ENCODE results near the gene SIX3.
A peak's percentile ranks its signal among the peaks of the same experiment; 100 is the strongest.

SIX3 gene

DNA sequence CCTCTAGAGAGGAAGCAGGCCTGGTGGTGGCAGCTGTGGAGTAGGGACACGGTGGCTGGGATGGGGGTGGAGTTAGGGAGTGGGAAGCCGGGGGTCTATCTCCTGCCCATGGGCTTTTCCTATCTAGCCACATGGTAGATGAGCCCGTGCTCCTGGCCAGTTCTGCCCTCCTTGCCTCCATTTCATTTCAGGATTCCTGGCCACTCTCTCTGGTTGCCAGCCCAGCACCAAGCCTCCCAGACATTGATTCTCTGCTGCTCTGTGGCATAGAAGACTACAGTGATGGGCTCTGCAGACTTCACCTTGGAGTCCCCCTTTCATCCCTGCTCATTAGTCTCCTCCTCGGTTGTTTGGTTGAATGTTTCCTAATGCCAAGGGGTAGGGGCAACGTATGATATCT, 19.4 kb downstream of the SIX3 start:
- DNase-seq, result no peak

DNA sequence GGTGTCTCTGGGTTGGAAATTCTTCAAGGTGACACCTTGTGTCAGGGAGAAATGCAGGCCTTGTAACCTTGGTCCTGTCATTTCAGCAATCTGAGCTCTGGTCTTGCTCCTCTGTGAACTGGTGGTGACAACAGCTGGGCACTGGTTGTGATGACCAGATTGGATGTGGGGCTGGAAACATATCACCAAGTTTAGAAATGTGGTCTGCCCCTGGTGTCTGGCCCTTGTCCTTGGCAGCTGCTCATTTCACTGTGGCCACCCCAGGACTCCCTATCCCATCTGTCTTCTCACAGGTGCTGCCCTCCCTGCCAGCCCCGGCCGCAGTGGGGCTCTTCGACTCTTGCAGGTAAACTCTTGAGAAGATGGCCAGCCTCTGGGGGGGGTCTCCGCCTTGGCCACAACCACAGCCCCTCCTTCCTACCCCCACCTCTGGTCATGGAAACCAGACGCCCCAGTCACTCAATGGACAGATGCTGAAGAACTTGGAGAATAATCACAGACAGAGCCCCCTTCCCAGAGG, 20.7 kb downstream of the SIX3 start:
- DNase-seq, result peak; percentile 48

DNA sequence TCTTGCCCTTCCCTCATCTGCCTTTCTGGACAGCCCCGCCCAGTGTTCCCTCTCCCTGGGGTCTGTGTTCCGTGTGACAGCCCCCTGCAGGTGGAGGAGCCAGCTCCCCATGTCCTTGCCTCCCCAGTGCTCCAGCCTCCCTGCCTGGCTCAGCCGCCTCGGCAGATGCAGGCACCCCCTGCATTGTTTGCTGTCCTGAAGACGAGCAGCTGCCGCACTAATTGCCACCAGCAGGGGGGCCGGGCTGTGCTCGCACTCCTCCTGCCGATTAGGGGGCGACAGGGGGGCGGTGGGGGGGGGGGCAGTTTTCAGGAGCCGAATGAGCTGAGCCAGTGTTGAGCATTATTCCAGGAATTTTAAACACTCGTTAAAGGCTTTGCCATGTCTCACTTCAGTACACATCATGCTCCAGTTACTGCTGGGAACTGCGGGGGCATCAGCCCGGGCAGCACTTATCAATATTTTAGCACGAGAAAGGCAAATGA, 23.3 kb downstream of the SIX3 start:
- peak; percentile 64 for DNase-seq

DNA sequence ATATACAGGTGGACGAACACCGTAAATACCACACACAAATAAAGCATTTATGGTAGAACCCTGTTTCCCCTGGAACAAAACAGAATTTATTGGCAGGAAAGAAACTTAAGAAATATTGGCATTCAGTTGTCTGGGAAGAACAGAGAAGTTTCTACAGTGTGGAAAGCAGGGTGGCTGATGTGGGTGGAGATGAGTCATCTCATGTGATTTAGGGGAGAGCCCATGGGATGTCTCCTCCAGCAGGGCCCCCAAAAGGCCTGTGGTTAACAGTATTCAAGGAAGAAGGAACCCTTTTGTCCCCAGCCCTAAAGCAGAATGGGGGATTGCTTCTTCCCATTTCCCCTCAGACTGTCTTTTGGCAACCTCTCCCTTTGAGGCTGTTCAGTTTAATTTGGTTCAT, 24.2 kb downstream of the SIX3 start:
- DNase-seq, result no peak

DNA sequence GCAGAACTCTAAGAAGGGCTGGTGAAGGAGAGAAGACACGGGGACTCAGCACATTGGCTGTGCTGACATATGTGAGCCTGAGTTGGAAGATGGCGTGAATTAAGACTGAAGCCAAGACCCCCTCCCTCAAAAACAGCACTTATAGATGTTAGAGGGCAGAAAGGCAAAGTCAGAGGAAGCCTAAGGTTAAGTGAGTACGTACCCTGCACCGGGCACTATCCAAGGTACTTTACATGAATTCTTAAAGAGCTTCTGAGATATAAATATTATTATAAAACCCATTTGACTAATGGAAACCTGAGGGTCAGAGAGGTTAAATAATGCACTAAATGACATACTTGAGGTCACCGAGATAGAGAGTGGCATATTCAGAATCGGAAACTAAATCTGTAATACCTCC, 25.6 kb downstream of the SIX3 start:
- no peak for DNase-seq

DNA sequence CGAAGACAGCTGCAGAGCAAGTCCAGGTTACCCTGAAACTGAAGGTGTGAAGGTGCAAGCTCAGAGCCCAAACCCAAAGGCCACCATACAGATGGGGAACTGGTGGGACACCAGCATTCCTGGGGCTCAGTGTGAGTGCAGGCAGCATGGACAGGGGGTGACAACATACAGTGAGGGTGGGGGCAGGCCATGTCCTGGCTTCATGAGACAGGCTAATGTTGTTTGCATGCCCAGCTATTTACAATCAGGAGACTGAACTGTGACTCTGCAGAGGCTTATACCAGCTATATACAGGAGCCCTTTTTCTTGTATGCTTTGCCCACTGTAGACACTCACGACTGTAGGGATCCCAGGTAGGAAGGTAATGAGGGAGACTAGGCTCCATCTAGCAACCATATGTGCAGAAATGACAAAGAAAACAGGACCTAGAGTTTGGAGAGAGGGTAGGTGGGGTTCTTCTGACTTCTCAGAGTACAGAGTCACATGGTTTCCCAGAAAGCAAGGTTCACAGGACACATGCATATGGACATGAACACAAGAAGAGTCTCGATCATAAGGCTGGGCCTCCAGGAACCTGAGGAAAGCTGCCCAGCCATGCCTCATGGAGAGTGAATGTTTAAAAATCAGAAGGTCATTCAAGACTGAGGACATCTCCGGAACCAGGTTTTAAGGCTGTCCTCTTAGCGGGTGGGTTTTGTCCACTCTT, 26.4 kb downstream of the SIX3 start:
- DNase-seq, result no peak

DNA sequence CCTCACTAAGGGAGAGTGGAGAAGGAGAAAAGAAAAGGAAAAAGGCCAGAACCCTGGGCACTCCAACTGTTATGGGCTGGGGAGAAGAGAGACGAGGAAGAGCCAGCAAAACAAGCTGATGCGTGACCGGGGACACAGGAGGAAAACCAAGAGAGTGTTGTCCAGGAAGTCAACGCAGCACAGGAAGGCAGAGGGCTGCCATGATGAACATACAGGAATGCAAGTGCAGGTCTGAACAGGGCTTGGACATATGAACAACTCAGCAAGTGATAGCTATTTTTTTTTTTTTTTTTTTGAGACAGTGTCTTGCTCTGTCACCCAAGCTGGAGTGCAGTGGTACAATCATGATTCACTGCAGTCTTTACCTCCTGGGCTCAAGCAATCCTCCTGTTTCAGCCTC, 28.4 kb downstream of the SIX3 start:
- DNase-seq, result no peak

DNA sequence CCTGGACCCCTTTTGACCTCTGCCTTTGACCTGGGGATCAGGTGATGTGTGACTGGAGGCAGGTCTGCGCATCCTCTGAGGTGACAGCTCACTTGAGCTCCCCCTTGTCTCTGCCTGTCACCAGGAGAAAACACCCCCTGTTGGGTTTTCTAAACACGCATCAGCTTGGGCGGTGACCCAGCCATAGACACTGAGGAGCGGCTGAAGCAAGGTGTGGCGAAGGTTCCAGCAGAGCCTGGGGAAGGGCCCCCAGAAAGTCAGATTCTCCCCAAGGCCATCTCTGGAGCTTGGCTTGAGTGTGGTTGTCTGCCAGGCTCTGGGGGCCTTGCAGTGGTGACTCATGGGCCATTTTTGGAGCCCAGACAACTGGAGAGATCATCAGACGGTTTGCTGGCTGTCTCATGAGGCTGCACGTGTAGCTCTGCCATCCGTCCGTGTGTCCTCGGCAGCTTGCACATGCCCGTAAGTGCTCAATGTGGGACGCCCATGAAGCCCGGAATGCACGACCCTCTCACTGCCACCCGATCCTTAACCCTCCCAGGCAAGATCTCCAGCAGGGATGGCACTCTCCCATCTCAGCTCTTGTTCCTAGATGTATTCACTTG, 29.4 kb downstream of the SIX3 start:
- DNase-seq, result no peak

DNA sequence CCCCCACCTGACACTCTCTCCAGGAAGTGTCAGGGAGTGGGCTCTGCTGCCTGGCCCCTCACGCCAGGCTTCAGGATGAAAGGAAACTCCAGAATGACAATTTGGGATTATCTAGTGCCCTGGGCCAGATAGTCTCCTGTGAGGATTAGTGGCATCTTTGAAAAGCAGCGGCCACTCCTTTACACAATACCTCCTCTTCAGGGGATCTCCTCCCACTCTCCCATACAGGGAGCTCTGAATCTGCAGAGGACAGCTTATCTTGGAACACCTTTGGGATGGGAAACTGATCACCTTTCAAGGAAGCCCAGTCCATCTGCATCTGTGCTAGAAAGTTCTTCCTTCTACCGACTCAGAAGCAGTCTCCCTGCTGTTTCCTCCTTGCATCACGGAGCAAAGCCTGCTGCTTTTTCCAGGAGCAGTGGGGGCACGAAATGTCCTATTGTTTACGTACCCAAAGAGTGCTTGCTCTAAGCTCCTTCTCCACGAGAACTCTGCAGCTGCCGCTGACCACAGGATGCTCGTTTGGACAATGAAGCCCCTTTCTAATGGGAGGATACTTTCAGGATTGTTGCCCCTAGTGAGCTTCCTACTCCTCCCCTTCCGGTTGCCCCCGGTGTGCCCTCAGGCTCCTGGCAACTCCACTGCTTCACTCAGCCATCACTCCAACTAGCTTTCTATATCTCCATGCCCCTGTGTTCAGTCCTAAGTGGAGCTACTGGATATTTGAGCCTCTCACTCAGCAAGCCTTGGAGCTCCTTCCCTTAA, 31.5 kb downstream of the SIX3 start:
- no peak for DNase-seq

DNA sequence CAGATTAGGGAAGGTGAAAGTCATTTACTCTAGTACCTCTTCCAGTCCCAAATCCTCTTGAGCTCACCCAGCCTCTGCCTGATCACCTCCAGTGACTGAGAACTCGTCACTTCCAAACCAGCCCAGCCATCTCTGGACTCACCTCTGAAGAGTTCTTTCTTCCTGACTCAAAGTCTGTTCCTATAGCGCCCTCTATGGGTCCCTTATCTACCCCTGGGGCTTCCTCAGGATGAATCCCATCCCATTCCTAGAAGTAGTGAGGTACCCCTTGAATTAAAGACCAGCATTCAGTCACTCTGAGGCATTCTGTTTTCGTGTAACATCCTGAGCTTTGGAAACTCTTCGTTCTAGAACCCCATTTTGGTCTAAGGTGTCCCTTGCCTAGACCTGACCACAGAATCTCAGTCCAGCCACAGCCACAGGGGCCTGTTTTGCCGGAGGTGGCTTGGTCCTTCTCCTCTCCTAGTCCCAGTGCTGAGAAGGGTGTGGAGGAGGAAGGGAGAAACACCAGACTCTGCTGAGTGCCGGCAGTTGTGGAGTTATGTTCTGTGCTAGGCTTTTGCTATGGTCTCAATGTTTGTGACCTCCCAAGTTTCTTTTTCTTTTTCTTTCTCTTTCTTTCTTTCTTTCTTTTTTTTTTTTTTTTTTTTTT, 32.7 kb downstream of the SIX3 start:
- DNase-seq, result peak; percentile 59

DNA sequence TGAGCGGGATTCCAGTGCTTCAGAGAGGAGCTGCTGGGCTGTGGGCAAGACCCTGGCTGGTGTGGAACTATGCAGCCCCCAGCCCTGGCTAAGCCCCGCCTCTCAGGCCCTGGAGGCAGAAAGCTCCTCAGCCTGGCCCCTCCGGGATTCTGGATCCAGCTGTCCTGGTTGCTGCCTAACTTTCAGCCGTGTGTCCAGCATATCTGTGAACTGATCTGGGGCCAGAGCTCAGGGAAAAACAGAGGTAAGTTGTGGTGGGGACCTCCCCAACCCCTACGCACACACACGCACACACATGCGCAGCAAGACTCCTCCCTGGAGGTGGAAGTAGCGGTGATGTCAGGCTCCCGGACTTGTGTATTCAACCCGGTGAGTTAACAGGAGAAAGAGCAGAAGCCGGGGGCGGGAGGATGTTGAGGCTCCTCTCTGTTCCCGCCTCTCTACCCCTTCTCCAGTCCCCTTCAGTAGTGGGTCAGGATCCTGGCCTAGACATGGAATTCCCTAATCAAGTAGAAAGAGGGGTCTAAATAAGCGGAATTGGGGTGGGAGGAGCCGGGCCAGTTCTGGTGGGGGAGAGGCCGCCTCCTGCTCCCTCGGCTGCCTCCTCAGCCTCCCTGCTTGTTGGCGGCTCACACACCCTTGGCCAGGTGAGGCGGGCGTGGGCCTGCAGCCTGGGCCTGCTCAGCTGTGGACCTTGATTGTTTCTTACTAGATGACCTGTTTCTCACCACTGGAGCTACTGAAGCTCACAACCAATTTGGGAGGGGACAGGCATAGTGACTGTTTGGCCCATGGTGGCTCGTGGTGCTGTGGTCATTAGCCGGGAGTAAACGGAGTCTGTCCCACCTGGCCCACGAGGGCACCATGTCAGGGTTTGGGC, 34.3 kb downstream of the SIX3 start:
- no peak for DNase-seq

DNA sequence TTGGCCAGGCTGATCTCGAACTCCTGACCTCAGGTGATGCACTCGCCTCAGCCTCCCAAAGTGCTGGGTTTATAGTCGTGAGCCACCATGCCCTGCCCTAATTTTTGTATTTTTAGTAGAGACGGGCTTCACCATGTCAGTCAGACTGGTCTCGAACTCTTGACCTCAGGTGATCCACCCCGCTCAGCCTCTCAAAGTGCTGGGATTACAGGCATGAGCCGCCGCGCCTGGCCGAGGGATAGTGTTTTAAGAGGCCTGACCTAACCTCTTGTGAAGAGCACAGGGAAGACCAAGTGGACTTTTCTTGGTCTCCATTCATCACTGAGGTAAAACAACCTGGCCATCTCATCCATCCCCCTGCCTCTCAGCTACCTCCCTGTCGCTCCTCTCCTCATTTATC, 38.1 kb downstream of the SIX3 start:
- DNase-seq, result no peak

DNA sequence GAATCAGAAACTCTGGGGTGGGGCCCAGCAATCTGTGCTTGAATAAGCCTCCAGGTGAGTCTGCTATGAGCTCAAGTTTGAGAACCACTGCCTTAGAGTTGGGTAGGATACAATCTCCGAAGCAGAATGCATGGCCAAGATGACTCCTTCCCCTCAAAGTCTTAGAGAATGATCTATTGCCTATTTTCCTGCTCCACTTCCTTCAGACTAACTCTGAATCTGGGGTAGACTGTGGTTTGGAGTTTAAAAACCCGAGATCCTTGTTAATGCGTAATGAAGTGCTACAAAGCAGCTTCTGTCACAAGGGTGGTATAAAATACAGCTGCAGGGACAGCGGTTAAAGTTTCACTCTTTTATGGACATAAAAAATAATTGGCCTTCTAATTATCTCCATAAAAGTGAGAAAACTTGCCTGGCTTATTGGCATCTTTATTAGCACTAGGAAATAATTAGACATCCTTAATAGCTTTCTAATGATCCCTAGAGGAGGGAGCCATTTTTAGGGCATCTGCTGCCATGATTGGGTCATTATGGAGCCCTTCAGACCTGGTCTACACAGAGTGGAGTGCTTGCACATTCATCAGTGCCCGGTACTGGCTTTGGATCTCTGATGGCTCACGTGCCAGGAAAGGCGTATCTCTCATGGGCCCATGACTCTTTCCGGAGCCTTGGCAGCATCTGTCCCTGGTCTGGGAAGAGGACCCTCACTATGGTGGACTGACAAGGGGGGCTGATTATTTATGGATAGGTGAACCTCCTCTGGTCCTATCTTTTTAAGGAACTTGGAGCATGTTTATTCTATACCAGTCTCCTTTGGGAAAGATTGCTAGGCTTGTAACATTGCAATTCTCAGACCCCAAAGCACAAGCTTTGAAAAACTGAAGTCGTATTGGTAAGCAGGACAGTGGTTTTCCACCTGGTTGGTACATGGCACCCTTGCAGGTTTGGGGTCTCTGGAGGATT, 39.5 kb downstream of the SIX3 start:
- DNase-seq, result no peak

DNA sequence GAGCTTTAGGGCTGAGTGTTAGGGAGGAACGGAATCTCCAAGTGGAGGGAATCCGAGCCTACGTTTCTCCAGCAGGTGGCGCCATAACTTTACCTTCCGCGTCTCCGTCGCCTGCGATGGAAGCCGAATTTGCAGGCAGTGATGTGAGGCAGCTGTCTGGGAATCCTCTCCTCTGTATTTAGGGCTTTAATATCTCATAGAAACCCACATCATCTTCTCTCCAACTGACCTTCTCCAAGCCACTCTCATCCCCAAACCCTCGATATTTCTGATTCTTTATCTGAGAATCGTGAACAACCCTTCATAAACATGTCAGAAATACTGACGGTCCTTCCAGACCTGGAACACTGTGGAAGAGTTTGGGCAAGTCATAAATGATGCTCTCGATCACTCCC, 40.2 kb downstream of the SIX3 start:
- peak; percentile 16 for DNase-seq

DNA sequence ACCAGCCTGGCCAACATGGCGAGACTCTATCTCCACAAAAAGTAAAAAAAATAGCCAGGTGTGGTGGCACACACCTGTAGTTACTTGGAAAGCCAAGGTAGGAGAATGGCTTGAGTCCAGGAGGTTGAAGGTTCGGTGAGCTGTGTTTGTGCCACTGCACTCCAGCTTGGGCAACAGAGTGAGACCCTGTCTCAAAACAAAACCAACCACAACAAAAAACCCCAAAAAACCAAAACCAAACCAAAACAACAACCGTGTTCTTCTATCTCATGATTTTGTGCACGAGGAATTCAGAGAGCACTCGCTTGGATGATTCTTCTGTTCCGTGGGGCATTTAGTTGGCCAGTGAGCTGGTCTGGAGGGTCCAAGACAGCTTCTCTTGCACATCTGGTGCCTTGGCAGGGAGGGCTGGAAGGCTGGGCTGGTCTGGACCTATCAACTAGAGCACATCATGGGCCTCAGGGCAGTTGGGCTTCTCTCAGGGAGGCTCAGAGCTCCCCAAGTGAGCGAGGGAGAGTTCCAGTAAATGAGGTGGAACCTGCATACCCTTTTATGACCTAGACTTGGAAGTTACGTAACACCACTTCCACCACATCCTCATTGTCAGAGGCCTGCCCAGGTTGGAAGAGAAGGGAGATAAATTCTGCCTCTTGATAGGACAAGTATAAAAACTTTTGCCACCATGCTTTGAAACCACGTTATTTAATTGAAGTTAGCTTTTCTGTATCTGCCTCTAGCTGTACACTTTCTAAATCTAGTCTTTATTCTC, 42.5 kb downstream of the SIX3 start:
- DNase-seq, result no peak

DNA sequence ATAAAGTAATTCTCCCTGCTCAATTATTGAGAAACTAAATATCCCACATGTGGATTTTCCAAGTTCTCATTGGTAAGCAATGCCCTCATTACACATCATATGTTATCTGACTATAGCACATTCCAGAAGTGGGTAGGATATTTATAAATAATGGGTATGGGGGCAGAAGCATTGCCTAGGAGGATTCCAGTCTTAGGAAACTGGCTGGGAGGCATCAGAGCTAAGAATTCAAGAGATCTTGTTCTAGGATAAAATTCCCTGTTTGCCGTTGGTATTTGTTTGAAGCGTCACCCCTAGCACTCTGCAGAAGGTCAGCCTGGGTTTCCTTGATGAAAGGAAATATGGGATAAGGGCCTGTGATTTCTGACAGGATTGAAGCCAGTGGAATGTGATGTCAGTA, 47.7 kb downstream of the SIX3 start:
- DNase-seq, result no peak

DNA sequence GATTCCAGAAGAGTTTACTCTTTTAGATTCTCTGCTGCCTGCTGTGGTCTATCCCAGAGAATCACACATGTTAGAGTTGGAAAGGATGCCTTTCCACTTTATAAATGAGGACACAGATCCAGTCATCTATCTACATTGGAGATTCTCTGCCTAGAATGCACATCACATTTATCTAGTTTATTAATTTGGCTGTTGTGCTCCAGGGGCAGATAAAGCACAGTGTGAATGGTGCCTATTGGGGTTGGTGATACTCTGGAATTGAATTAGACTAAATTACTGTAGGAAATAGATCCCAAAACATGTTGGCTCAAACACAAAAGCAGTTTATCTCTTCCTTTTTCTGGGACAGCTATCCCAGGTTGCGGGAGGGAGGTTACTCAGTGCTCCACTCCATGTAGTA, 52.9 kb downstream of the SIX3 start:
- DNase-seq, result no peak

Data from DMS 273 treated with DMSO at 0.1 percent for 48 hours (cell line).